Measurements from ENCODE around the gene MYOF. TPM values are rescaled to one million over a fixed set of nuclear protein-coding genes. Genes with fewer than 3 reads are reported as not detected.

The MYOF gene
- total and polyA plus RNA-seq, 3 donors from 2014 or later = 9.4 to 21.4 (median 12.3) TPM

DNA sequence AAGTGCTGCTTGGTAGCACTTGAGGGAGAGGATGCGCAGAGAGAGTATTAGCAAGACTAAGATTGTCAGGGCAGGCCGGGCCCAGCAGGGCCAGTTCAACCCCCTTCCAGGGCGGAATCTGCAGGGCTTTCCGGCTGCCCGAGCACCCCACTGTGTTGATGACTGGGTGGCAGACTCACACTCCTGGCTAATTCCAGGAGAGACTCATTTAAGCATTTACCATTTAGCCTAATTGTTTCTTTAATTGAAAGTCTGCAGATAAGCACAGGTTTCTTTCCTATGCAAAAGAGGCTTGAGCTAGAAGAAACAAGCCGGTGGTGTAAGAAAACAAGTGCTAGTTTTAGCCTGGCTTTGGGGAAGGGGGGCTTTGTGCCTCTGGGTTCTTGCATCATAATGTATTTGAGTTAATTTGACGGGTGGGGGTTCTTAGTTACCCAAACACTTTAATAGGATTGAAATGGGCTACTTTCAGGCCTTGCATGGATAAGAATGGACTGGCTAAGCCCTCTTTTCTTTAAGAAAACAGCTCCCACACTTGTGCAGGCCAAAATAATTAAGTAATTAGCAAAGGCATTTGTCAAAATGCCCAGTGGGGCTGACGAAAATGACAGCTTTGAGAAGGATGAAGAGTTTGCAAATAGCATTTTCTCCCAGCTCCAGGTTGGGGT lies 201.3 kb downstream of the MYOF start:
- intact Hi-C loops (cut with DNase I; ENCODE audit: low total_unique reads) = no loop called here

DNA sequence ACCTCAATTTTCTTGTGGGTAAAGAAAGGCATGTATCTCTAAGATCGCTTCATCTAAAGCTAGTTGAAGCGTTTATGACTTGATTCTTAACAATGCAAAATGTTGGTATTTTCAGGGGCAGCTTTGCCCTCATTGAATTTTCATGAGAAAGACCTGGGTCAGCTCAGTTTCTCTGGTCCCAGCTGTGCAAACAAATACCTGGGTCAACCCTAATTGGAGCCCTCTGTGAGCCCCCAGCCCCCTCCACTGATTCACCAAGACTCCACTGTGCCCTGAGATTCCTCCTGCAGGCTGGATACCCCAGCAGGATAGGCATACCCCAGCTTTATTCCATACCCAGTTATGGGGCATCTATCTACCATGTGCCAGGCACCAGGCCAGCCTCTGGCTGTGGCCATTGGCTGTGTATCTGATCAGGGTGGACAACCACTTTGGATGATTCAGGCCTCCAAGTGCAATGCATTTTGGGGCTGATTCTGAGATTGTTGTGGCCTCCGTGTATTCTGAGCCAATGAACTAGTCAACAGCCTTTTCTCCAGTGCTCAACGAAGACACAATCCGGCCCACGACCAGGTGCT lies 201.9 kb downstream of the MYOF start:
- no peak overlapping the region for H3K27ac ChIP-seq
- no peaks in the 10 kb centered on the region for H3K27me3 ChIP-seq
- H3K9me3 ChIP-seq = no peaks in the 10 kb centered on the region
- intact Hi-C loops (cut with DNase I; ENCODE audit: low total_unique reads) = no loop called here
- H3K36me3 ChIP-seq (ENCODE audit: low read depth, missing control alignments) = no peaks in the 10 kb centered on the region
- no peak overlapping the region for H3K4me3 ChIP-seq
- TF ChIP-seq, protein P1, sequence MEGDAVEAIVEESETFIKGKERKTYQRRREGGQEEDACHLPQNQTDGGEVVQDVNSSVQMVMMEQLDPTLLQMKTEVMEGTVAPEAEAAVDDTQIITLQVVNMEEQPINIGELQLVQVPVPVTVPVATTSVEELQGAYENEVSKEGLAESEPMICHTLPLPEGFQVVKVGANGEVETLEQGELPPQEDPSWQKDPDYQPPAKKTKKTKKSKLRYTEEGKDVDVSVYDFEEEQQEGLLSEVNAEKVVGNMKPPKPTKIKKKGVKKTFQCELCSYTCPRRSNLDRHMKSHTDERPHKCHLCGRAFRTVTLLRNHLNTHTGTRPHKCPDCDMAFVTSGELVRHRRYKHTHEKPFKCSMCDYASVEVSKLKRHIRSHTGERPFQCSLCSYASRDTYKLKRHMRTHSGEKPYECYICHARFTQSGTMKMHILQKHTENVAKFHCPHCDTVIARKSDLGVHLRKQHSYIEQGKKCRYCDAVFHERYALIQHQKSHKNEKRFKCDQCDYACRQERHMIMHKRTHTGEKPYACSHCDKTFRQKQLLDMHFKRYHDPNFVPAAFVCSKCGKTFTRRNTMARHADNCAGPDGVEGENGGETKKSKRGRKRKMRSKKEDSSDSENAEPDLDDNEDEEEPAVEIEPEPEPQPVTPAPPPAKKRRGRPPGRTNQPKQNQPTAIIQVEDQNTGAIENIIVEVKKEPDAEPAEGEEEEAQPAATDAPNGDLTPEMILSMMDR (IDR thresholded peaks at IDR 0.05) = no peak
- no peak for TF ChIP-seq POLR2A (IDR thresholded peaks at IDR 0.05)
- no peak for DNase-seq
- WGBS, 2 donors = 79 to 83% methylated on average over 3 to 6 of the region's 6 CpGs
- H3K4me1 ChIP-seq = no peaks in the 10 kb centered on the region

More for the DNA sequence above, 201.3 kb downstream of the MYOF start:
- TF ChIP-seq POLR2A (IDR thresholded peaks at IDR 0.05) = no peak
- TF ChIP-seq, protein P1 (IDR thresholded peaks at IDR 0.05) = no peak
- WGBS, 2 donors = 62 to 77% methylated on average over 6 to 8 of the region's 8 CpGs
- H3K4me3 ChIP-seq = no peak overlapping the region
- DNase-seq = no peak
- no peak overlapping the region for H3K27ac ChIP-seq
- no peaks in the 10 kb centered on the region for H3K27me3 ChIP-seq
- no peaks in the 10 kb centered on the region for H3K36me3 ChIP-seq (ENCODE audit: low read depth, missing control alignments)
- H3K4me1 ChIP-seq = no peaks in the 10 kb centered on the region
- no peaks in the 10 kb centered on the region for H3K9me3 ChIP-seq

DNA sequence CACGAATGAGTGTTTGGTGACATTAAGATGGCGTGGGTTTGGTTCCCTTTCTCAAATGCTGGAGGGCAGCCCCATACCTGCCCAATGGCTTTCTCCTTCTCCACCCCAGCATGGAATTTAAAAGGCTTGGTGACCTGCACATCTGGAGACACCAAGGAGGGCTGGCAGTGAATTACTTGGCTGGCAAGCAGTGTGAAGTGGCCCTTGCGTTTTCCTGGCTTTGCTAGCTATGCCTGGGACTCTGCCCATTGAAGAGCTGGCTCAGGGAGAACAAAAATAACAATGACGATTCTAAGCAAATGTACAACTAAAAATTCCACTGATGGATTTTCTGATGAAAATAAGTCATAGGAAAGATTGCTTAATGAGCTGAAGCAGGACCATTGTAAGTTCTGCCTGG lies 204.8 kb downstream of the MYOF start:
- WGBS, 2 donors = 85 to 90% methylated on average over 4 of the region's 4 CpGs
- intact Hi-C loops (cut with DNase I; ENCODE audit: low total_unique reads) = no loop called here
- TF ChIP-seq, protein P1 (IDR thresholded peaks at IDR 0.05) = no peak
- TF ChIP-seq POLR2A (IDR thresholded peaks at IDR 0.05) = no peak
- Histone ChIP-seq H3K27ac (no peak overlapping the region), H3K9me3 (no peaks in the 10 kb centered on the region), H3K4me3 (no peak overlapping the region), H3K36me3 (ENCODE audit: low read depth, missing control alignments) (no peaks in the 10 kb centered on the region), H3K27me3 (no peaks in the 10 kb centered on the region), H3K4me1 (no peaks in the 10 kb centered on the region)
- no peak for DNase-seq

DNA sequence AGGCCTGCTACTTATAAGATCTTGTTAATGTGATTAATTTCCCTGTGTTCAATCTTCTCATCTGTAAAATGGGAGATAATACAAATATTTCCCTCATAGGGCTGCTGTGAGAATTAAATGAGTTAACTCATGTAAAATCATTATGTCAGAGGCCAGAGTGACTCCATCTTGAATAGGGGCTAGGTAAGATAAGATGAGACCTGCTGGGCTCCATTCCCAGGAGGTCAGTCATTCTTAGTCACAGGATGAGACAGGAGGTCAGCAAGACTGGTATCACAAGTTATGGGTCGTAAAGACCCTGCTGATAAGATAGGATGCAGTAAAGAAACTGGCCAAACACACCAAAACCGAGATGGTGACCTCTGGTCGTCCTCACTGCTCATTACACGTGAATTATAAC lies 207.7 kb downstream of the MYOF start:
- Histone ChIP-seq H3K27me3 (no peaks in the 10 kb centered on the region), H3K4me1 (no peaks in the 10 kb centered on the region), H3K36me3 (ENCODE audit: low read depth, missing control alignments) (no peaks in the 10 kb centered on the region), H3K27ac (no peak overlapping the region), H3K9me3 (no peaks in the 10 kb centered on the region), H3K4me3 (no peak overlapping the region)
- TF ChIP-seq, protein P1 (IDR thresholded peaks at IDR 0.05) = no peak
- TF ChIP-seq POLR2A (IDR thresholded peaks at IDR 0.05) = no peak
- 53 to 54% methylated on average over 4 of the region's 4 CpGs for WGBS, 2 donors
- DNase-seq = no peak
- intact Hi-C loops (cut with DNase I; ENCODE audit: low total_unique reads) = no loop called here
